Measurements from ENCODE around the gene DNAJC5. TPM values are rescaled to one million over a fixed set of nuclear protein-coding genes. Genes with fewer than 3 reads are reported as not detected.

DNAJC5 gene
- total RNA-seq, 1 experiment from 2014 or later, result 44.9 TPM

DNA sequence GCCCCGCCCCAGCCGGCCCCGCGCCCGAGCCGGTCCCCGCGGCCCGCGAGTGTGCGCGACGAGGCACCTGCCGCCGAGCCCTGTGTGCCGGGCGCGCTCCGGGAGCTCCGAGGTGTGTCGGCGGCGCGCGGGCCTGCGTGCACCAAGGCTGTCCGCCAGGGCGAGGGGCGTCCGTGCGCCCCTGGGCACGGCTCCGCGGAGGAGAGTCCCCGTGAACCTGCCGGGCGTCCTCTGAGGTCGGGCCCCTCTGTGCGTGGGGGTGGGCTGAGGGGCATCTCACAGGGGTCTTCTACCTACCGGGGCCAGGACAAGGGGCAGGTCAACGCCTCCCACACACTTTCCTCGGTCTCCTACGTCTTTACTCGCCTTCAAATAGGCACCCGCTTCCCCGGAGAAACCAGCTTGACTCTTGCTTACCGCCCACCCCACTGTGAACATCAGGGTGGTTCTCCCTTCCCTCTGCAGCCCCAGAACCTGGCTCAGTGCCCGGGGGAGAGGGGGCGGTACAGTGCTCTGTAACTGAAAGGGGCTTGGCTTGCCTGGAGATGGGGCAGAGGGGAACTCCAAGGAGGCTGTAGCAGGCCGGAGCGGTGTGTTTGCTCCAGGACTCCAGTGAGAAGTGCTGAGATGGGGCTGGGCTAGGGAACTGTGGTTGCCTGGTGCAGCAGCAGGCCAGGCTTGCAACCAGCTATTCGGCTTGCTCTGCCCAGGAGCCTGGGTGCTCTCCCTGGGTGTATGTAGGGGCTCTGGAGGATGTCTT is 84.8 kb downstream of the DNAJC5 start, which contains the start of gene SAMD10:
TSS of gene SAMD10 (minus strand) at position 86 of the 760 bp plus-strand sequence. CDS start 175 bp downstream, outside the sequence.
- TF ChIP-seq EZH2 (IDR thresholded peaks at IDR 0.05; ENCODE audit: borderline replicate concordance, low read depth, low read length, poor library complexity, severe bottlenecking), result no peak
- TF ChIP-seq, protein P1, sequence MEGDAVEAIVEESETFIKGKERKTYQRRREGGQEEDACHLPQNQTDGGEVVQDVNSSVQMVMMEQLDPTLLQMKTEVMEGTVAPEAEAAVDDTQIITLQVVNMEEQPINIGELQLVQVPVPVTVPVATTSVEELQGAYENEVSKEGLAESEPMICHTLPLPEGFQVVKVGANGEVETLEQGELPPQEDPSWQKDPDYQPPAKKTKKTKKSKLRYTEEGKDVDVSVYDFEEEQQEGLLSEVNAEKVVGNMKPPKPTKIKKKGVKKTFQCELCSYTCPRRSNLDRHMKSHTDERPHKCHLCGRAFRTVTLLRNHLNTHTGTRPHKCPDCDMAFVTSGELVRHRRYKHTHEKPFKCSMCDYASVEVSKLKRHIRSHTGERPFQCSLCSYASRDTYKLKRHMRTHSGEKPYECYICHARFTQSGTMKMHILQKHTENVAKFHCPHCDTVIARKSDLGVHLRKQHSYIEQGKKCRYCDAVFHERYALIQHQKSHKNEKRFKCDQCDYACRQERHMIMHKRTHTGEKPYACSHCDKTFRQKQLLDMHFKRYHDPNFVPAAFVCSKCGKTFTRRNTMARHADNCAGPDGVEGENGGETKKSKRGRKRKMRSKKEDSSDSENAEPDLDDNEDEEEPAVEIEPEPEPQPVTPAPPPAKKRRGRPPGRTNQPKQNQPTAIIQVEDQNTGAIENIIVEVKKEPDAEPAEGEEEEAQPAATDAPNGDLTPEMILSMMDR (conservative IDR thresholded peaks at IDR 0.05; ENCODE audit: low read depth, low read length), result no peak
- ChIA-PET POLR2A (ENCODE audit: low non-redundant PET) (no interaction called here), CTCF (interaction anchor here (0.5 to 1.0 kb wide), 5 partner anchors 78 to 352 kb away, joined by 3 to 9 read pairs (median 3); no protein-coding TSS in a partner anchor)
- intact Hi-C loops (cut with micrococcal nuclease; ENCODE audit: unreplicated experiment), result loop anchor here (5.0 to 10.0 kb wide), 2 partner anchors 205 to 442 kb away; partner anchors contain the start of gene PTK6
- no peaks in the 10 kb centered on the region for H3K27me3 ChIP-seq (replicated peaks; ENCODE audit: insufficient read depth, low read depth, low read length, poor library complexity)
- peak within 1 kb of the TSS; percentile 94 for H3K27ac ChIP-seq (ENCODE audit: low read depth, low read length, poor library complexity, severe bottlenecking)
- H3K9me3 ChIP-seq (ENCODE audit: low read depth, low read length, poor library complexity, severe bottlenecking), result no peaks in the 10 kb centered on the region
- peak; percentile 87 for DNase-seq (ENCODE audit: low spot score)
- H3K36me3 ChIP-seq (ENCODE audit: insufficient read depth, low read length, poor library complexity, severe bottlenecking), result peaks cover 12% of the 10 kb centered on the region
- H3K4me3 ChIP-seq (ENCODE audit: low read depth, low read length, poor library complexity, severe bottlenecking), result peak within 1 kb of the TSS; percentile 100
- peaks cover 23% of the 10 kb centered on the region for H3K4me1 ChIP-seq (ENCODE audit: insufficient read depth, low read length, poor library complexity, severe bottlenecking)
- BruUV-seq (replicated peaks), result no TSS peak

- no peaks in the 10 kb centered on the region for H3K27me3 ChIP-seq (replicated peaks; ENCODE audit: insufficient read depth, low read depth, low read length, poor library complexity)
- peaks cover 23% of the 10 kb centered on the region for H3K4me1 ChIP-seq (ENCODE audit: insufficient read depth, low read length, poor library complexity, severe bottlenecking)
- H3K9me3 ChIP-seq (ENCODE audit: low read depth, low read length, poor library complexity, severe bottlenecking), result no peaks in the 10 kb centered on the region
- peak overlapping the region; percentile 94 for H3K27ac ChIP-seq (ENCODE audit: low read depth, low read length, poor library complexity, severe bottlenecking)
- TF ChIP-seq, protein P1 (conservative IDR thresholded peaks at IDR 0.05; ENCODE audit: low read depth, low read length), result no peak
- no peak for TF ChIP-seq EZH2 (IDR thresholded peaks at IDR 0.05; ENCODE audit: borderline replicate concordance, low read depth, low read length, poor library complexity, severe bottlenecking)
- intact Hi-C loops (cut with micrococcal nuclease; ENCODE audit: unreplicated experiment), result no loop called here
- POLR2A ChIA-PET (ENCODE audit: low non-redundant PET), result interaction anchor here (0.6 kb wide), 1 partner anchor 16 kb away, joined by 4 read pairs; no protein-coding TSS in a partner anchor
- CTCF ChIA-PET, result interaction anchor here (0.5 to 1.0 kb wide), 8 partner anchors 10 to 1354 kb away, joined by 3 to 9 read pairs (median 3); no protein-coding TSS in a partner anchor
- H3K36me3 ChIP-seq (ENCODE audit: insufficient read depth, low read length, poor library complexity, severe bottlenecking), result peaks cover 17% of the 10 kb centered on the region
- no TSS peak for BruUV-seq (replicated peaks)
- no peak for DNase-seq (ENCODE audit: low spot score)
- peak overlapping the region; percentile 100 for H3K4me3 ChIP-seq (ENCODE audit: low read depth, low read length, poor library complexity, severe bottlenecking)
Observed at GRCh38 chr20:63980317-63980805, 85.4 kb downstream of the DNAJC5 start.

- no peaks in the 10 kb centered on the region for H3K9me3 ChIP-seq (ENCODE audit: low read depth, low read length, poor library complexity, severe bottlenecking)
- H3K4me3 ChIP-seq (ENCODE audit: low read depth, low read length, poor library complexity, severe bottlenecking), result peak within 1 kb of the TSS; percentile 100
- ChIA-PET CTCF (interaction anchor here (0.5 to 1.0 kb wide), 8 partner anchors 10 to 1354 kb away, joined by 3 to 9 read pairs (median 3); no protein-coding TSS in a partner anchor), POLR2A (ENCODE audit: low non-redundant PET) (interaction anchor here (0.6 kb wide), 2 partner anchors 11 to 16 kb away, joined by 4 to 7 read pairs; no protein-coding TSS in a partner anchor)
- H3K27ac ChIP-seq (ENCODE audit: low read depth, low read length, poor library complexity, severe bottlenecking), result peak within 1 kb of the TSS; percentile 94
- no TSS peak for BruUV-seq (replicated peaks)
- TF ChIP-seq, protein P1 (conservative IDR thresholded peaks at IDR 0.05; ENCODE audit: low read depth, low read length), result peak; percentile 95
- no peak for TF ChIP-seq EZH2 (IDR thresholded peaks at IDR 0.05; ENCODE audit: borderline replicate concordance, low read depth, low read length, poor library complexity, severe bottlenecking)
- H3K4me1 ChIP-seq (ENCODE audit: insufficient read depth, low read length, poor library complexity, severe bottlenecking), result peaks cover 23% of the 10 kb centered on the region
- H3K27me3 ChIP-seq (replicated peaks; ENCODE audit: insufficient read depth, low read depth, low read length, poor library complexity), result no peaks in the 10 kb centered on the region
- H3K36me3 ChIP-seq (ENCODE audit: insufficient read depth, low read length, poor library complexity, severe bottlenecking), result peaks cover 24% of the 10 kb centered on the region
- intact Hi-C loops (cut with micrococcal nuclease; ENCODE audit: unreplicated experiment), result no loop called here
- peak; percentile 99 for DNase-seq (ENCODE audit: low spot score)
Observed at GRCh38 chr20:63980806-63981728, 86.1 kb downstream of the DNAJC5 start, which contains the start of gene PRPF6. PRPF6 (plus strand) TSS chr20:63981132; CDS start chr20:63981246, 114 bp downstream.

Measured in A673 (cell line).